Activated T-helper 17 cell treated with anti-CD3 and anti-CD28 coated beads, Interleukin-2, amount 50 U/mL, for 72 hours (primary cell): ENCODE measurements around the gene FAM13C. TPM values are rescaled to one million over a fixed set of nuclear protein-coding genes. Genes with fewer than 3 reads are reported as not detected.

Experiments
- ATAC-seq: fragments of 150-1000 bp; cut with Tn5 transposase; replicated peaks from 2 replicates; pipeline ENCODE4 v1.10.0; 2021; ENCODE audit warnings: mild to moderate bottlenecking, moderate library complexity
- H3K27ac Mint-ChIP-seq: one replicate; pipeline ENCODE4 v1.8.0; 2022; ENCODE audit warnings: mixed read lengths
- H3K27me3 Mint-ChIP-seq: one replicate; pipeline ENCODE4 v1.8.0; 2022; ENCODE audit warnings: mixed read lengths
- H3K36me3 Mint-ChIP-seq: one replicate; pipeline ENCODE4 v1.8.0; 2022; ENCODE audit warnings: low read depth, mild to moderate bottlenecking, mixed read lengths
- H3K4me1 Mint-ChIP-seq: one replicate; pipeline ENCODE4 v1.8.0; 2022; ENCODE audit warnings: mixed read lengths
- H3K4me3 Mint-ChIP-seq: one replicate; pipeline ENCODE4 v1.8.0; 2022; ENCODE audit warnings: mild to moderate bottlenecking, mixed read lengths
- H3K9me3 Mint-ChIP-seq: one replicate; pipeline ENCODE4 v1.8.0; 2022; ENCODE audit warnings: mixed read lengths
- total RNA-seq, 2 donors: library from RNA; stranded (reverse); gene quantifications; one replicate each; pipeline ENCODE4 v1.2.3, GENCODE V29; 2022

FAM13C gene
- total RNA-seq, 2 donors from 2014 or later, result 1.3 TPM; not detected in 1

GRCh38 chr10:59285848-59286247, 76.5 kb downstream of the FAM13C start:
- no peaks in the 10 kb centered on the region for H3K4me1 Mint-ChIP-seq
- no peak overlapping the region for H3K4me3 Mint-ChIP-seq
- no peaks in the 10 kb centered on the region for H3K36me3 Mint-ChIP-seq
- no peaks in the 10 kb centered on the region for H3K27me3 Mint-ChIP-seq
- H3K27ac Mint-ChIP-seq, result no peak overlapping the region
- ATAC-seq, result no peak
- H3K9me3 Mint-ChIP-seq, result no peaks in the 10 kb centered on the region

- H3K27ac Mint-ChIP-seq, result no peak overlapping the region
- no peaks in the 10 kb centered on the region for H3K4me1 Mint-ChIP-seq
- ATAC-seq, result no peak
- H3K36me3 Mint-ChIP-seq, result no peaks in the 10 kb centered on the region
- H3K9me3 Mint-ChIP-seq, result no peaks in the 10 kb centered on the region
- no peak overlapping the region for H3K4me3 Mint-ChIP-seq
- no peaks in the 10 kb centered on the region for H3K27me3 Mint-ChIP-seq
These were observed 77.3 kb downstream of the FAM13C start for GRCh38 chr10:59285073-59285472.

- H3K9me3 Mint-ChIP-seq, result no peaks in the 10 kb centered on the region
- peak; percentile 3 for ATAC-seq
- H3K27ac Mint-ChIP-seq, result no peak overlapping the region
- no peaks in the 10 kb centered on the region for H3K4me1 Mint-ChIP-seq
- no peak overlapping the region for H3K4me3 Mint-ChIP-seq
- H3K36me3 Mint-ChIP-seq, result no peaks in the 10 kb centered on the region
- no peaks in the 10 kb centered on the region for H3K27me3 Mint-ChIP-seq
These were observed 78.0 kb downstream of the FAM13C start for GRCh38 chr10:59284118-59284975.

GRCh38 chr10:59283456-59284091, 78.8 kb downstream of the FAM13C start:
- no peaks in the 10 kb centered on the region for H3K27me3 Mint-ChIP-seq
- H3K27ac Mint-ChIP-seq, result no peak overlapping the region
- no peaks in the 10 kb centered on the region for H3K36me3 Mint-ChIP-seq
- no peak overlapping the region for H3K4me3 Mint-ChIP-seq
- H3K9me3 Mint-ChIP-seq, result no peaks in the 10 kb centered on the region
- H3K4me1 Mint-ChIP-seq, result no peaks in the 10 kb centered on the region
- ATAC-seq, result no peak

- Mint-ChIP-seq H3K4me1 (no peaks in the 10 kb centered on the region), H3K4me3 (no peak overlapping the region), H3K9me3 (no peaks in the 10 kb centered on the region), H3K36me3 (no peaks in the 10 kb centered on the region), H3K27me3 (no peaks in the 10 kb centered on the region), H3K27ac (no peak overlapping the region)
- no peak for ATAC-seq
These were observed 80.5 kb downstream of the FAM13C start for GRCh38 chr10:59281861-59282260.

- Mint-ChIP-seq H3K36me3 (no peaks in the 10 kb centered on the region), H3K4me3 (no peak overlapping the region), H3K27me3 (no peaks in the 10 kb centered on the region), H3K4me1 (no peaks in the 10 kb centered on the region), H3K9me3 (no peaks in the 10 kb centered on the region), H3K27ac (no peak overlapping the region)
- no peak for ATAC-seq
These were observed 82.3 kb downstream of the FAM13C start for GRCh38 chr10:59279991-59280505.

GRCh38 chr10:59279476-59279875, 82.9 kb downstream of the FAM13C start:
- no peak overlapping the region for H3K27ac Mint-ChIP-seq
- H3K4me3 Mint-ChIP-seq, result no peak overlapping the region
- no peaks in the 10 kb centered on the region for H3K9me3 Mint-ChIP-seq
- no peaks in the 10 kb centered on the region for H3K27me3 Mint-ChIP-seq
- H3K36me3 Mint-ChIP-seq, result no peaks in the 10 kb centered on the region
- H3K4me1 Mint-ChIP-seq, result no peaks in the 10 kb centered on the region
- no peak for ATAC-seq

- no peaks in the 10 kb centered on the region for H3K4me1 Mint-ChIP-seq
- no peak overlapping the region for H3K27ac Mint-ChIP-seq
- no peak overlapping the region for H3K4me3 Mint-ChIP-seq
- no peaks in the 10 kb centered on the region for H3K9me3 Mint-ChIP-seq
- no peaks in the 10 kb centered on the region for H3K36me3 Mint-ChIP-seq
- H3K27me3 Mint-ChIP-seq, result no peaks in the 10 kb centered on the region
- no peak for ATAC-seq
These were observed 85.4 kb downstream of the FAM13C start for GRCh38 chr10:59276919-59277318.

- Mint-ChIP-seq H3K9me3 (no peaks in the 10 kb centered on the region), H3K27ac (no peak overlapping the region), H3K4me3 (no peak overlapping the region), H3K27me3 (no peaks in the 10 kb centered on the region), H3K4me1 (no peaks in the 10 kb centered on the region), H3K36me3 (no peaks in the 10 kb centered on the region)
- ATAC-seq, result no peak
These were observed 86.2 kb downstream of the FAM13C start for GRCh38 chr10:59276133-59276532.

- ATAC-seq, result no peak
- H3K4me3 Mint-ChIP-seq, result no peak overlapping the region
- H3K9me3 Mint-ChIP-seq, result no peaks in the 10 kb centered on the region
- no peaks in the 10 kb centered on the region for H3K27me3 Mint-ChIP-seq
- H3K27ac Mint-ChIP-seq, result no peak overlapping the region
- no peaks in the 10 kb centered on the region for H3K4me1 Mint-ChIP-seq
- no peaks in the 10 kb centered on the region for H3K36me3 Mint-ChIP-seq
These were observed 88.9 kb downstream of the FAM13C start for GRCh38 chr10:59273445-59273844.

GRCh38 chr10:59272061-59272460, 90.3 kb downstream of the FAM13C start:
- Mint-ChIP-seq H3K4me1 (no peaks in the 10 kb centered on the region), H3K9me3 (peaks cover 5% of the 10 kb centered on the region), H3K27me3 (no peaks in the 10 kb centered on the region), H3K27ac (no peak overlapping the region), H3K4me3 (no peak overlapping the region), H3K36me3 (no peaks in the 10 kb centered on the region)
- ATAC-seq, result no peak

GRCh38 chr10:59271160-59271559, 91.2 kb downstream of the FAM13C start:
- no peak overlapping the region for H3K27ac Mint-ChIP-seq
- no peaks in the 10 kb centered on the region for H3K36me3 Mint-ChIP-seq
- no peaks in the 10 kb centered on the region for H3K27me3 Mint-ChIP-seq
- H3K4me1 Mint-ChIP-seq, result no peaks in the 10 kb centered on the region
- peaks cover 5% of the 10 kb centered on the region for H3K9me3 Mint-ChIP-seq
- ATAC-seq, result no peak
- no peak overlapping the region for H3K4me3 Mint-ChIP-seq

- Mint-ChIP-seq H3K27me3 (no peaks in the 10 kb centered on the region), H3K9me3 (peaks cover 5% of the 10 kb centered on the region), H3K4me3 (no peak overlapping the region), H3K4me1 (no peaks in the 10 kb centered on the region), H3K27ac (no peak overlapping the region), H3K36me3 (no peaks in the 10 kb centered on the region)
- ATAC-seq, result no peak
These were observed 91.9 kb downstream of the FAM13C start for GRCh38 chr10:59270492-59270891.

- no peak overlapping the region for H3K27ac Mint-ChIP-seq
- no peak overlapping the region for H3K4me3 Mint-ChIP-seq
- H3K9me3 Mint-ChIP-seq, result peaks cover 5% of the 10 kb centered on the region
- H3K27me3 Mint-ChIP-seq, result no peaks in the 10 kb centered on the region
- ATAC-seq, result no peak
- H3K36me3 Mint-ChIP-seq, result no peaks in the 10 kb centered on the region
- no peaks in the 10 kb centered on the region for H3K4me1 Mint-ChIP-seq
These were observed 92.7 kb downstream of the FAM13C start for GRCh38 chr10:59269651-59270050.

GRCh38 chr10:59268460-59268859, 93.9 kb downstream of the FAM13C start:
- H3K4me1 Mint-ChIP-seq, result no peaks in the 10 kb centered on the region
- H3K36me3 Mint-ChIP-seq, result no peaks in the 10 kb centered on the region
- ATAC-seq, result no peak
- no peak overlapping the region for H3K27ac Mint-ChIP-seq
- H3K4me3 Mint-ChIP-seq, result no peak overlapping the region
- no peaks in the 10 kb centered on the region for H3K27me3 Mint-ChIP-seq
- peaks cover 5% of the 10 kb centered on the region for H3K9me3 Mint-ChIP-seq
